Astrocyte of the cerebellum (primary cell): ENCODE results near the gene DDX56.

ENCODE experiments used
- DNase-seq: peaks from one replicate; pipeline ENCODE4 v3.0.0-alpha.2; 2011; ENCODE audit warnings: low read depth
- H3K4me3 ChIP-seq: 2 replicates; pipeline ENCODE4 v1.5.1; 2011; ENCODE audit warnings: mild to moderate bottlenecking, low read depth, low read length, moderate library complexity
- in situ Hi-C: cut with HindIII; loops from 2 replicates; pipeline ENCODE4 v1.10.0; 2017; ENCODE audit warnings: low sequenced_read_pairs
- TF ChIP-seq, protein P1 (sequence below): IDR thresholded peaks from 2 replicates; pipeline ENCODE4 v1.5.1; 2012; ENCODE audit warnings: low read length, low read depth, moderate library complexity, mild to moderate bottlenecking; ENCODE audit errors: missing control alignments

The DDX56 gene

DNA sequence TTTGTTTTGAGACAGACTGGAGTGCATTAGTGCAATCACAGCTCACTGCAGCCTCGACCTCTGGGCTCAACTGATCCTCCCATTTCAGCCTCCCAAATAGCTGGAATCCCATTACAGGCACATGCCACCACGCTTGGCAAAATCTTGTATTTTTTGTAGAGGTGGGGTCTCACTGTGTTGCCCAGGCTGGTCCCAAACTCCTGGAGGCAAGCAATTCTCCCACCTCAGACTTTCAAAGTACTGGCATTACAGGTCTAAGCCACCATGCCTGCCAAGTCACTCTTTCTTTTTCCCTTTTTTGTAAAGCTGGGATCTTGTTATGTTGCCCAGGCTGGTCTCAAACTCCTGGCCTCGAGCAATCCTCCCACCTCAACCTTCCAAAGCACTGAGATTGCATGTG lies 24.3 kb downstream of the DDX56 start:
- no peak for DNase-seq
- TF ChIP-seq, protein P1, sequence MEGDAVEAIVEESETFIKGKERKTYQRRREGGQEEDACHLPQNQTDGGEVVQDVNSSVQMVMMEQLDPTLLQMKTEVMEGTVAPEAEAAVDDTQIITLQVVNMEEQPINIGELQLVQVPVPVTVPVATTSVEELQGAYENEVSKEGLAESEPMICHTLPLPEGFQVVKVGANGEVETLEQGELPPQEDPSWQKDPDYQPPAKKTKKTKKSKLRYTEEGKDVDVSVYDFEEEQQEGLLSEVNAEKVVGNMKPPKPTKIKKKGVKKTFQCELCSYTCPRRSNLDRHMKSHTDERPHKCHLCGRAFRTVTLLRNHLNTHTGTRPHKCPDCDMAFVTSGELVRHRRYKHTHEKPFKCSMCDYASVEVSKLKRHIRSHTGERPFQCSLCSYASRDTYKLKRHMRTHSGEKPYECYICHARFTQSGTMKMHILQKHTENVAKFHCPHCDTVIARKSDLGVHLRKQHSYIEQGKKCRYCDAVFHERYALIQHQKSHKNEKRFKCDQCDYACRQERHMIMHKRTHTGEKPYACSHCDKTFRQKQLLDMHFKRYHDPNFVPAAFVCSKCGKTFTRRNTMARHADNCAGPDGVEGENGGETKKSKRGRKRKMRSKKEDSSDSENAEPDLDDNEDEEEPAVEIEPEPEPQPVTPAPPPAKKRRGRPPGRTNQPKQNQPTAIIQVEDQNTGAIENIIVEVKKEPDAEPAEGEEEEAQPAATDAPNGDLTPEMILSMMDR, result no peak
- in situ Hi-C loops, result no loop called here
- H3K4me3 ChIP-seq, result no peak overlapping the region

DNA sequence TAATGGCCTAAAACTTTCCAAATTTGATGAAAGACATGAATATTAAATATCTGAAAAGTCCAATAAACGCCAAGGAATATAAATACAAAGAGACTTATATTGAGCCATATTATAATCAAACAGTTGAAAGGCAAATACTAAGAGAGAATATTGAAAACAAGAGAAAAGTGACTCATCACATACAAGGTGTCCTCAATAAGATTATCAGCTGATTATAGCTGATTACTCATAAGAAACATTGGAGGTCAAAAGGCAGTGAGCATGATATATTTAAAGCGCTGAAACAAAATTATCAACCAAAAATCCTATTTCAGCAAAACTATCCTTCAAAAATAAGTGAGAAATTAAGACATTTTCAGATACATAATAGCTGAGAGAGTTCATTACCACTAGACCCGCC lies 24.8 kb downstream of the DDX56 start:
- no peak for DNase-seq
- H3K4me3 ChIP-seq, result no peak overlapping the region
- TF ChIP-seq, protein P1, result no peak
- in situ Hi-C loops, result no loop called here

DNA sequence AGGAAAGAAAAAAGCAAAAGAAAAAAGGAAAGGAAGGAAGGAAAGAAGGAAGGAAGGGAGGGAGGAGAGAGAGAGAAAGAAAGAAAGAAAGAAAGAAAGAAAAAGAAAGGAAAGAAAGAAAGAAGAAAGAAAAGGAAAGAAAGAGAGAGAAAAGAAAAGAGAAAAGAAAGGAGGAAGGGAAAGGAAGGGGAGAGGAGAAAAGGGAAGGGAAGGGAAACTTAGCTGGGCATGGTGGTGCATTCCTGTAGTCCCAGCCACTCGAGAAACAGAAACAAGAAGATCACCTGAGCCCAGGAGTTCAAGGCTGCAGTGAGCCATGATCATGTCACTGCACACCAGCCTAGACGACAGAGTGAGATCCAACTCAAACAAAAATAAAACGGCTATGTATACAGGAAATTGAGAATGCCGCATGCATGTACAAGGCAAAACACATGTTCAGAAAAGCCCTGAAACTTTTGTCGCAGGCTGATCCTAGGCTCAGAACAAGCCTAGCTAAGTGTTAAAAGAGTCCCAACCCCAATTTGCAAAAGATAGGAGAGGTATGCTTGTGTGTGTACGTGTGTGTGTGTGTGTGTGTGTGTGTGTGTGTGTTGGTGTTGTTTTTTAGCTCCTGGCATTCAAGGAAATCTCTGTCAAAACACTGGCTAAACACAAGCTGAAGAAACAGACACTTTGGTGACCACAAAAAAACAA lies 26.0 kb downstream of the DDX56 start:
- no peak for DNase-seq
- in situ Hi-C loops, result no loop called here

DNA sequence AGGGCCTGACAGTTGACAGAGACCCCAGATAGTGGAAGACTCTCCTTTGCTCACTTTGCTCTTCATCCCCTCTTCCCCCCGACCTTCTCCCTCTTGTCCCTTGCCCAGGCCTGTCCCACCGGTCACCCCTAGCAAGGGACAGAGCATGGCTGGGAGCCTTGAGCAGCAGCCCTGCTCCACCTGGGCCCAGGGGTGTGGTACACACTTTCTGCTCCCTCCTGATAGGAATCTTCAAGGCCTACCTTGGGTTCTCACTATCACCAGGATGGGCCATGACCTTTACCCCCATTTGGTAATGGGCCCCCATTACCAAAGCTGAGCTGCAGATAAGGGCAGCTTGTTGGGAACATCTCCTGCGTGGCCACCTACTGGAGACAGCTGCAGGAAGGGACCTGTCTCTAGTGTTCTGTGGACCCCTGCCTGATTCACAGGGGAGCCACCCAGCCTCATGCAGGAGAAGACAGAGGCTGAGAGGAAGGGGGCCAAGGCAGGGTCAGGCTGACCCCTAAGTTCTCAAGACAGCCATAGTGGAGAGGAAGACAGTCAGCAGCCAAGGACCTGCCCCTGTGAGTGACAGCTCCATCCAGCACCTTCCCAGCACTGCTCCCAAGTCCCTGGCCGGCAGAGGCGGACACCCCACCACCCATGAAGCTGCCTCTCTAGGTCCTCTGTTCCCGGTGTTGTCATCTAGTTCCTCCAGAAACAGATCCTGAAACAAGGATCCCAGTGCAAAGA lies 31.7 kb downstream of the DDX56 start:
- DNase-seq, result no peak
- TF ChIP-seq, protein P1, result no peak
- H3K4me3 ChIP-seq, result no peak overlapping the region
- in situ Hi-C loops, result no loop called here

More for the DNA sequence above, 26.0 kb downstream of the DDX56 start:
- no peak overlapping the region for H3K4me3 ChIP-seq
- TF ChIP-seq, protein P1, result no peak

DNA sequence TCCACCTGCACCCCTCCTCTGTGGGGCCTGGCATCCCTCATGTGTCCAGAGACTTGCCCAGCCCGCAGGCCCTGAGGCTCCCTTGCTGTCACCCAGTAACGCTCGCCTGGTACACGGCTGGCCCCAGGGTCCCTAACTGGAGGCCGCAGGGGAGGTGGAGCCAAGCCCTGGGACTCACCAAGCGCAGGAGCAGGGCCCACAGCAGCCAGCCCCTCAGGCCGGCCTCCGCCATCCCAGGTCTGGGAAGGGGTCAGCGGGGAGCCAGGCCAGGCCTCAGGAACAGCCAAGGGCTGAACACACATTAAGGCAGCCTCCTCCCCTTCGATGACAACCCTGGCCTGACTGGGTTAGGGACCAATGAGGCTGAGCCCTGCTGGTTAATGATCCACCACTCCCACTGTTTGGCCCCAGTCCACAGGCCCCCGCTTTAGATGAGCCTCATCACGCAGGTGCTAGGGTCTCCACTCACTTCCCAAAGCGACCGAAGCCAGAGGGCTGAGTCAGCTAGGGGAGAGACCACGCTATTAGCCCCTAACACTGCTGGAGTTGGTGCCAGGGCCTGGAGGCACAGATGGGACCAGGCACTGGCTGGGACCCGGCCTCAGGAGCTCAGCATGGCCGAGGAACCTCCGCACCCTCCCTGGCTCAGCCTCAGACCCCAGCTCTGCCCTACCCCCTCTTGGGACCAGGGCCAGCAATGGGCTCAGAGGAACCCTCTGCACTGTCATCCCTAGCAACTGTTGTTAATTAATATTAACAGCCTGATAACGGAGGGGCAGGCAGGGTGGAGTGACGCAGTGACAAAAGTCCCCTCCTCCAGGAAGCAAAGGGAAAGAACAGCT lies 32.5 kb downstream of the DDX56 start, which contains the start of gene NPC1L1:
Gene NPC1L1 (minus strand): TSS at position 303 of the 842 bp plus-strand sequence. CDS start 71 bp downstream, at position 232.
- TF ChIP-seq, protein P1, result no peak
- no peak within 1 kb of the TSS for H3K4me3 ChIP-seq
- DNase-seq, result no peak
- in situ Hi-C loops, result no loop called here

DNA sequence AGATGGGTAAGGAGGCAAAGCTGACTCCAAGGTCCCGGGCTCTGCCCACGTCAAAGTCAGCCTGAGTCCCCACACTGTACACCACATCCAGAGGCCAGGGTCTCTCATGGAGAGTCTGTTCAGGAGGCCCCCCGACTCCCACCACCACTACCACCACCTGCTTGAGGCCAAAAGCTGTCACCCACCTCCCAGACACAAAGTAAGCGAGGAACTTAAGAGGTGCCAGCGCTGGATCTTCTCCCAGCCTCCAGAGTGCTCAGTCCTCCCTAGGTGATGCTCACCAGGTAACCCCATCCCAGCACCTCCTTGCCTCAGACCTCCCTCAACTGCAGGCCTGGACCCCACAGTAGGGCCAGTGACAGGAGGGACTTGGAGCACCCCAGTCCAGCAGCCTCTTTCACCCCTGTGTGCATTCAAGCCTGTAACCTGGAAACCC lies 33.1 kb downstream of the DDX56 start:
- in situ Hi-C loops, result no loop called here
- TF ChIP-seq, protein P1, result no peak
- H3K4me3 ChIP-seq, result no peak overlapping the region
- no peak for DNase-seq
